ENCODE measurements around the gene FZD4. TPM values are rescaled to one million over a fixed set of nuclear protein-coding genes. Genes with fewer than 3 reads are reported as not detected.
"Not testable (repeated sequence)": the region's sequence is repeated elsewhere in the genome, so short reads cannot be mapped to it uniquely, and the experiment has no call there.

The FZD4 gene
- total RNA-seq, 1 donor from 2014 or later, result 4.7 TPM

DNA sequence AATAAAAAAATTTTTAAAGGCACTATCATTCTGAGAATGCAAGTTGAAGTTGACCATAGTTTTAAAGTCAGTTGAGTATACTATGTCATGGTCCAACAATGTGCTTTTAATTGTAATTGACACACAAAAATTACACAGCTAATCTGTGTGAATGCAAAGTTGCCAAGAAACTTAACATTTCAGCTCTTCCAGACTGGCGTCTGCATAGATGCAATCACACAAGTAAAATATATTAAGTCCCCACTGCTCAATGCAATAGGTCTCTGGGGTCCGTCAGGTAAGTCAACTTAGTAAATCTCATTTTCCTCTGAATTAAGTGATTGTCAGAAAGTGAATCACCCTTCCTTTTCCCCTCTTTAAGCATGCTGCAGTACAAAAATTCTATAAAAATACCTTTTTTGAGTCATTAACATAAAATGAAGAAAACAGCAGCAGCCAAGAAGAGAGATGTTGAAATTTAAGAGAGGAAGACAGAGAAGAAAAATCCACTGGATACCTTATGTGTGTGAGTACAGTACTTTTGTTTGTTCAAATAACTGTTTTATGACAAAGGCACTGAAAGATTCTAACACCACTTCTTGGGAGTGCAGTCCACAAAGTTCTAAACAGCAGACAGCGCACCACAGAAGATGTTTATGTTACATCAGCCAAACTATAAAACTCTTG lies 5.1 kb downstream of the FZD4 start:
- H3K9ac ChIP-seq (ENCODE audit: low read length), result no peak overlapping the region
- no peaks in the 10 kb centered on the region for H3K27me3 ChIP-seq (ENCODE audit: insufficient read depth, low read length)
- no peak for TF ChIP-seq EZH2 (IDR thresholded peaks at IDR 0.05; ENCODE audit: insufficient read depth, low read length)
- TF ChIP-seq, protein P1, sequence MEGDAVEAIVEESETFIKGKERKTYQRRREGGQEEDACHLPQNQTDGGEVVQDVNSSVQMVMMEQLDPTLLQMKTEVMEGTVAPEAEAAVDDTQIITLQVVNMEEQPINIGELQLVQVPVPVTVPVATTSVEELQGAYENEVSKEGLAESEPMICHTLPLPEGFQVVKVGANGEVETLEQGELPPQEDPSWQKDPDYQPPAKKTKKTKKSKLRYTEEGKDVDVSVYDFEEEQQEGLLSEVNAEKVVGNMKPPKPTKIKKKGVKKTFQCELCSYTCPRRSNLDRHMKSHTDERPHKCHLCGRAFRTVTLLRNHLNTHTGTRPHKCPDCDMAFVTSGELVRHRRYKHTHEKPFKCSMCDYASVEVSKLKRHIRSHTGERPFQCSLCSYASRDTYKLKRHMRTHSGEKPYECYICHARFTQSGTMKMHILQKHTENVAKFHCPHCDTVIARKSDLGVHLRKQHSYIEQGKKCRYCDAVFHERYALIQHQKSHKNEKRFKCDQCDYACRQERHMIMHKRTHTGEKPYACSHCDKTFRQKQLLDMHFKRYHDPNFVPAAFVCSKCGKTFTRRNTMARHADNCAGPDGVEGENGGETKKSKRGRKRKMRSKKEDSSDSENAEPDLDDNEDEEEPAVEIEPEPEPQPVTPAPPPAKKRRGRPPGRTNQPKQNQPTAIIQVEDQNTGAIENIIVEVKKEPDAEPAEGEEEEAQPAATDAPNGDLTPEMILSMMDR (IDR thresholded peaks at IDR 0.05; ENCODE audit: insufficient read depth, low read depth, low read length), result no peak
- DNase-seq (ENCODE audit: low read depth) (no peak), FAIRE-seq (peak; percentile 49)
- H3K79me2 ChIP-seq (ENCODE audit: insufficient read depth, low read length), result peaks cover 12% of the 10 kb centered on the region
- no peaks in the 10 kb centered on the region for H4K20me1 ChIP-seq (ENCODE audit: insufficient read depth, low read length)
- no peak overlapping the region for H3K4me3 ChIP-seq (ENCODE audit: insufficient read depth, low read depth, low read length)
- Mint-ChIP-seq H3K4me3 (ENCODE audit: unreplicated experiment) (no peak overlapping the region), H3K4me1 (ENCODE audit: low read depth, unreplicated experiment) (peaks cover 12% of the 10 kb centered on the region), H3K27ac (ENCODE audit: unreplicated experiment) (no peak overlapping the region), H3K27me3 (ENCODE audit: low read depth, unreplicated experiment) (no peaks in the 10 kb centered on the region), H3K36me3 (ENCODE audit: low read depth, unreplicated experiment) (peaks cover 32% of the 10 kb centered on the region), H3K9me3 (ENCODE audit: unreplicated experiment) (peaks cover 4% of the 10 kb centered on the region)
- H3K9me3 ChIP-seq (ENCODE audit: insufficient read depth, low read depth, low read length), result no peaks in the 10 kb centered on the region
- H3K4me2 ChIP-seq (ENCODE audit: low read length), result no peak overlapping the region
- H2AFZ ChIP-seq (ENCODE audit: low read depth, low read length), result no peak overlapping the region
- no peaks in the 10 kb centered on the region for H3K36me3 ChIP-seq (ENCODE audit: insufficient read depth, low read length)
- H3K27ac ChIP-seq (ENCODE audit: low read depth, low read length), result no peak overlapping the region
- H3K4me1 ChIP-seq (ENCODE audit: insufficient read depth, low read length), result peaks cover 21% of the 10 kb centered on the region

- FAIRE-seq, result no peak
- Histone ChIP-seq H3K36me3 (ENCODE audit: insufficient read depth, low read length) (no peaks in the 10 kb centered on the region), H3K27ac (ENCODE audit: low read depth, low read length) (no peak overlapping the region), H3K79me2 (ENCODE audit: insufficient read depth, low read length) (peaks cover 4% of the 10 kb centered on the region), H3K9me3 (ENCODE audit: insufficient read depth, low read depth, low read length) (no peaks in the 10 kb centered on the region), H3K9ac (ENCODE audit: low read length) (no peak overlapping the region), H3K4me2 (ENCODE audit: low read length) (no peak overlapping the region), H2AFZ (ENCODE audit: low read depth, low read length) (no peak overlapping the region), H4K20me1 (ENCODE audit: insufficient read depth, low read length) (no peaks in the 10 kb centered on the region), H3K27me3 (ENCODE audit: insufficient read depth, low read length) (no peaks in the 10 kb centered on the region), H3K4me3 (ENCODE audit: insufficient read depth, low read depth, low read length) (no peak overlapping the region), H3K4me1 (ENCODE audit: insufficient read depth, low read length) (peaks cover 14% of the 10 kb centered on the region)
- Mint-ChIP-seq H3K27ac (ENCODE audit: unreplicated experiment) (no peak overlapping the region), H3K9me3 (ENCODE audit: unreplicated experiment) (peaks cover 4% of the 10 kb centered on the region), H3K27me3 (ENCODE audit: low read depth, unreplicated experiment) (no peaks in the 10 kb centered on the region), H3K4me1 (ENCODE audit: low read depth, unreplicated experiment) (peaks cover 10% of the 10 kb centered on the region), H3K4me3 (ENCODE audit: unreplicated experiment) (no peak overlapping the region), H3K36me3 (ENCODE audit: low read depth, unreplicated experiment) (peaks cover 36% of the 10 kb centered on the region)
- DNase-seq (ENCODE audit: low read depth), result no peak
- TF ChIP-seq, protein P1 (IDR thresholded peaks at IDR 0.05; ENCODE audit: insufficient read depth, low read depth, low read length), result no peak
- TF ChIP-seq EZH2 (IDR thresholded peaks at IDR 0.05; ENCODE audit: insufficient read depth, low read length), result no peak
These were observed 6.5 kb downstream of the FZD4 start for GRCh38 chr11:86948733-86949132.

DNA sequence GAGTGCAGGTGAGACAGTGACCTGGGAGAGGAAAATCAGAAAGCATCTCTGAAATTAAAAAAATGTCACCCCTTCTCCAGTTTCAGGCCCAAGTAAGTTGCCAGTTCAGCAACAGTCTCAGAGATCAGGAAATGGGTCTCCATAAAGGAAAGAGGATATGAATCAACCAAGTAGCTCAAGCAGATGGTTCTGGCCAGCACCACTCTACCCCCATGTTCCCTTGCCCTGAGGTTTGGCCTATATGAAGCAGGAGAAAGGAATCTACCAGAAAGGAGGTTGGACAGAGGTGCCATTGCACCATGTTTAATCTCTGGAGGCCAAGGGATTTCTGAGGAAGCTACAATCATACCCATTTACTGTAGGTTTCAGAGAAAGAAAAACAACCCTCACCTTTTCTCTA lies 7.7 kb downstream of the FZD4 start:
- peaks cover 10% of the 10 kb centered on the region for H3K4me1 Mint-ChIP-seq (ENCODE audit: low read depth, unreplicated experiment)
- H3K36me3 ChIP-seq (ENCODE audit: insufficient read depth, low read length), result no peaks in the 10 kb centered on the region
- DNase-seq (ENCODE audit: low read depth) (no peak), FAIRE-seq (no peak)
- peaks cover 36% of the 10 kb centered on the region for H3K36me3 Mint-ChIP-seq (ENCODE audit: low read depth, unreplicated experiment)
- H3K79me2 ChIP-seq (ENCODE audit: insufficient read depth, low read length), result peaks cover 4% of the 10 kb centered on the region
- no peaks in the 10 kb centered on the region for H3K9me3 ChIP-seq (ENCODE audit: insufficient read depth, low read depth, low read length)
- H3K27ac Mint-ChIP-seq (ENCODE audit: unreplicated experiment), result no peak overlapping the region
- no peak overlapping the region for H2AFZ ChIP-seq (ENCODE audit: low read depth, low read length)
- H4K20me1 ChIP-seq (ENCODE audit: insufficient read depth, low read length), result no peaks in the 10 kb centered on the region
- peak overlapping the region; percentile 11 for H3K4me2 ChIP-seq (ENCODE audit: low read length)
- H3K27ac ChIP-seq (ENCODE audit: low read depth, low read length), result no peak overlapping the region
- H3K9ac ChIP-seq (ENCODE audit: low read length), result no peak overlapping the region
- TF ChIP-seq, protein P1 (IDR thresholded peaks at IDR 0.05; ENCODE audit: insufficient read depth, low read depth, low read length), result no peak
- TF ChIP-seq EZH2 (IDR thresholded peaks at IDR 0.05; ENCODE audit: insufficient read depth, low read length), result no peak
- H3K4me3 ChIP-seq (ENCODE audit: insufficient read depth, low read depth, low read length), result no peak overlapping the region
- H3K4me1 ChIP-seq (ENCODE audit: insufficient read depth, low read length), result peaks cover 7% of the 10 kb centered on the region
- H3K4me3 Mint-ChIP-seq (ENCODE audit: unreplicated experiment), result no peak overlapping the region
- H3K27me3 Mint-ChIP-seq (ENCODE audit: low read depth, unreplicated experiment), result no peaks in the 10 kb centered on the region
- peaks cover 4% of the 10 kb centered on the region for H3K9me3 Mint-ChIP-seq (ENCODE audit: unreplicated experiment)
- H3K27me3 ChIP-seq (ENCODE audit: insufficient read depth, low read length), result no peaks in the 10 kb centered on the region

GRCh38 chr11:86943505-86943904 lies 11.7 kb downstream of the FZD4 start:
- not testable (repeated sequence) for H3K9me3 Mint-ChIP-seq (ENCODE audit: unreplicated experiment); H2AFZ ChIP-seq (ENCODE audit: low read depth, low read length); H3K27me3 ChIP-seq (ENCODE audit: insufficient read depth, low read length); H4K20me1 ChIP-seq (ENCODE audit: insufficient read depth, low read length); H3K9ac ChIP-seq (ENCODE audit: low read length); DNase-seq (ENCODE audit: low read depth); H3K4me3 Mint-ChIP-seq (ENCODE audit: unreplicated experiment); H3K4me3 ChIP-seq (ENCODE audit: insufficient read depth, low read depth, low read length); H3K27me3 Mint-ChIP-seq (ENCODE audit: low read depth, unreplicated experiment); H3K4me2 ChIP-seq (ENCODE audit: low read length); H3K36me3 ChIP-seq (ENCODE audit: insufficient read depth, low read length); FAIRE-seq; H3K27ac Mint-ChIP-seq (ENCODE audit: unreplicated experiment); H3K79me2 ChIP-seq (ENCODE audit: insufficient read depth, low read length); H3K9me3 ChIP-seq (ENCODE audit: insufficient read depth, low read depth, low read length); H3K27ac ChIP-seq (ENCODE audit: low read depth, low read length)
- H3K4me1 Mint-ChIP-seq (ENCODE audit: low read depth, unreplicated experiment), result peaks cover 17% of the 10 kb centered on the region
- peaks cover 15% of the 10 kb centered on the region for H3K36me3 Mint-ChIP-seq (ENCODE audit: low read depth, unreplicated experiment)
- H3K4me1 ChIP-seq (ENCODE audit: insufficient read depth, low read length), result peaks cover 17% of the 10 kb centered on the region
